ES-I3 (cell line): Measurements from ENCODE around the gene ZNF346.

Source experiments
- H3K36me3 ChIP-seq: 2 replicates; pipeline ENCODE4 v1.6.1; 2013; ENCODE audit warnings: mild to moderate bottlenecking, low read length, control low read depth, moderate library complexity; ENCODE audit not compliant: insufficient read depth
- H3K4me1 ChIP-seq: 2 replicates; pipeline ENCODE4 v1.6.1; 2013; ENCODE audit warnings: mild to moderate bottlenecking, control low read depth, low read length; ENCODE audit not compliant: insufficient read depth
- H3K9ac ChIP-seq: 2 replicates; pipeline ENCODE4 v1.6.1; 2013; ENCODE audit warnings: low read depth, mild to moderate bottlenecking, low read length, moderate library complexity
- H3K9me3 ChIP-seq: 2 replicates; pipeline ENCODE4 v1.6.1; 2013; ENCODE audit warnings: mild to moderate bottlenecking, low read length, moderate library complexity; ENCODE audit not compliant: control insufficient read depth, insufficient read depth

ZNF346 gene

GRCh38 chr5:177098470-177099141, 76.1 kb downstream of the ZNF346 start:
- Histone ChIP-seq H3K4me1 (peaks cover 15% of the 10 kb centered on the region; the same call in 1 of the 2 replicates), H3K9me3 (no peaks in the 10 kb centered on the region), H3K36me3 (no peaks in the 10 kb centered on the region), H3K9ac (no peak overlapping the region)

DNA sequence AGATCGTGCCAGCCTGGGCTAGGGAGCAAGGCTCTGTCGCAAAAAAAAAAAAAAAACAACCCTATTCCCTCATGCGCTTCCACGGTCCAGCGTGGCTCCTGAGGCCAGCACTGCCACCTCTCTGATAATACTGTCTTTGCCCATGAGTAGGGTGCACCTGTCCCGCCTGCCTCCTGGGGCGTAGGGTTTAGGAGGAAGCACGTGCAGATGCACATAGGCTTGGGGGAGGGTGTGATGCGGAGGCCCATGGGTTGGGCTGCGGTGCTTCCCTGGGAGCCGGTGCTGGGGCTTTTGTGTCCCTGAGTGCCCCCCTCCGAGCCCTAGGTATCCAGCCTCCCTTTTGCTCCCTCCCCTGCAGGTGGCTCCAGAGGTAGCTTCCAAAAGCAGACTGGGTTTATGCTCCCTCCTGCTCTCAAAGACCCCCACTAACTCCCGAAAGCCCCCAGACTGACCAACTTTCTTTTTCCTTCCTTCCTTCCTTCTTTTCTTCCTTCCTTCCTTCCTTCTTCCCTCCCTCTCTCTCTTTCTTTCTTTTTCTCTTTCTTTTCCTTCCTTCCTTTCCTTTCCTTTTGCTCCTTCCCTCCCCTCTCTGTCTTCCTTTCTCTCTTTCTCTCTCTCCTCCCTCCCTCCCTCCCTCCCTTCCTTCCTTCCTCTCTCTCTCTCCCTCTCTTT, 77.1 kb downstream of the ZNF346 start:
- Histone ChIP-seq H3K9me3 (no peaks in the 10 kb centered on the region), H3K4me1 (peaks cover 15% of the 10 kb centered on the region; the same call in 1 of the 2 replicates), H3K36me3 (no peaks in the 10 kb centered on the region), H3K9ac (no peak overlapping the region)

- Histone ChIP-seq H3K4me1 (peaks cover 21% of the 10 kb centered on the region; the same call in 1 of the 2 replicates), H3K9me3 (no peaks in the 10 kb centered on the region), H3K36me3 (no peaks in the 10 kb centered on the region), H3K9ac (no peak overlapping the region)
Observed at GRCh38 chr5:177100714-177101121, 78.2 kb downstream of the ZNF346 start.

GRCh38 chr5:177103523-177104253, 81.2 kb downstream of the ZNF346 start:
- Histone ChIP-seq H3K9ac (no peak overlapping the region), H3K9me3 (no peaks in the 10 kb centered on the region), H3K4me1 (peaks cover 22% of the 10 kb centered on the region; the same call in 1 of the 2 replicates), H3K36me3 (no peaks in the 10 kb centered on the region)

DNA sequence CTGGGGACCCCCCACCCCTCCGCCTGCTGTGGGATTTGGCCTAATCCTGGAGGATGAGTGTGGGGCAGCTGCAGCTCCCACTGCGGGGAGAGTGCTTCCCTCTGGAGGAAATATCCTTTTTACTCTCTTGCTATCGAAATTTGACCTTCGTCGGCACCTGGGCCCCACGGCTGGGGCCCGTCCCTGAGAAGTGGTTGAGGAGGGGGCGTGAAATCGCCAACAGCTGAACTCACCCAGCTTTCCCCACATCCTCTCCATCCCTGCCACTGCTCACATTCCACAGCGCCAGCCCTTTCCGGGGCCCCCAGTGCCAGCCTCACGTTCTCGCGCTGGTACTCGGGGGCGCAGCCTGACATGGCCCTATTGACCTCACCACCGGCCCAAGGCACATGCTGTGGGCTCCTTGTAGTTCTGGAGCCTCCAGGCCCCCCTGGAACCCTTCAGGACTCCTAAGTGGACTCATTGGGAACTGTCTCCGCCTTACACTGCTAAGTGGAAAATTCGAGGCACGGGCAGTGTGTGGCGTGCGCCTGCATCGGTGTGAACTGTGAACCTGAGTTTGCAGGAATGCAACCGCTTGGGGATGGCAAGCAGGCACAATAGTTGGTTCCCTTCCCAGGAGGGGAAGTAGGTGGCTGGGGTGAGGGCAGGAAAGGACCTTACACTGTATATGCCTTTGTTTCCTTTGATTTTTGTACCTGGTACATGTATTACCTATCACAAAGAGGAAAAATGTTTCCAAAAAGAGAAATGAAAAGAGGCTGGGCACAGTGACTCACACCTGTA, 83.4 kb downstream of the ZNF346 start:
- Histone ChIP-seq H3K36me3 (no peaks in the 10 kb centered on the region), H3K9ac (no peak overlapping the region), H3K9me3 (no peaks in the 10 kb centered on the region), H3K4me1 (peaks cover 9% of the 10 kb centered on the region; the same call in 1 of the 2 replicates)

- Histone ChIP-seq H3K36me3 (no peaks in the 10 kb centered on the region), H3K9me3 (no peaks in the 10 kb centered on the region), H3K4me1 (peaks cover 9% of the 10 kb centered on the region; the same call in 1 of the 2 replicates), H3K9ac (no peak overlapping the region)
Observed at GRCh38 chr5:177107159-177107558, 84.7 kb downstream of the ZNF346 start.

- Histone ChIP-seq H3K36me3 (no peaks in the 10 kb centered on the region), H3K9me3 (no peaks in the 10 kb centered on the region), H3K9ac (no peak overlapping the region), H3K4me1 (peaks cover 9% of the 10 kb centered on the region; the same call in 1 of the 2 replicates)
Observed at GRCh38 chr5:177109810-177110209, 87.3 kb downstream of the ZNF346 start.

- H3K36me3 ChIP-seq: no peaks in the 10 kb centered on the region
Observed at GRCh38 chr5:177111720-177112394, 89.4 kb downstream of the ZNF346 start.

DNA sequence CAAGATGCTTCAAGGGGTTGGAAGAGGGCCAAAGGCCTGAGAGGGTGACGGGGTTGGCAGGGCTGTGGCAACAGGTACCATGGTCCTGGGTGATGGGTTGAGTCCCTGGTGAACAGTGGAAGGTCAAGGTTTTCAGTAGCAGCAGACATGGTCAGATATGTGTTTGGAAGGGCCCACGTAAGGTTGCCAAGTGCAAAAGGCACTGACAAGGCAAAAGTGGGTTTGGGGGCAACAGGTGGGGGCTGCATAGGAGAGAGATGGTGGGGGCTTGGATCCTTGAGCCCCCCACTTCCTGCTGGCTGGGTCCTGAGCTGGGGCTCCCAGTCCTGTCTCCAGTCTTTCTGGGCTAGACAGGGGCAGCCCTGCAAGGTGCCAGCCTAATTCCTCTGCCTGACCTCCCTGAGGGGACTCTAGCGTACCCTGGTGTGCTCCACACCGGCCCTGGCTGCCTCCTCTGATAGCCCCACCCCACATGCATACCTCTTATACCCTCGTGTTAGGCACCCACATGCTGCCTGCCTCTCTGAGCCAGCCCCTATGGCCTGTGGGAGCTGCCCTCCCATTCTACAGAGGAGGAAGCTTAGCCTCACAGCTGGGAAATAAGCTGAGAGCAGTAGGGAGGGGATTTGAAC, 90.2 kb downstream of the ZNF346 start:
- no peak overlapping the region for H3K9ac ChIP-seq
- no peaks in the 10 kb centered on the region for H3K36me3 ChIP-seq
- H3K4me1 ChIP-seq: no peaks in the 10 kb centered on the region; the same call in 1 of the 2 replicates
- no peaks in the 10 kb centered on the region for H3K9me3 ChIP-seq

More at GRCh38 chr5:177111720-177112394, 89.4 kb downstream of the ZNF346 start:
- Histone ChIP-seq H3K9ac (no peak overlapping the region), H3K9me3 (no peaks in the 10 kb centered on the region), H3K4me1 (no peaks in the 10 kb centered on the region; the same call in 1 of the 2 replicates)

GRCh38 chr5:177113566-177114424, 91.3 kb downstream of the ZNF346 start:
- H3K9me3 ChIP-seq: no peaks in the 10 kb centered on the region
- no peaks in the 10 kb centered on the region; the same call in 1 of the 2 replicates for H3K4me1 ChIP-seq
- no peaks in the 10 kb centered on the region for H3K36me3 ChIP-seq
- no peak overlapping the region for H3K9ac ChIP-seq

DNA sequence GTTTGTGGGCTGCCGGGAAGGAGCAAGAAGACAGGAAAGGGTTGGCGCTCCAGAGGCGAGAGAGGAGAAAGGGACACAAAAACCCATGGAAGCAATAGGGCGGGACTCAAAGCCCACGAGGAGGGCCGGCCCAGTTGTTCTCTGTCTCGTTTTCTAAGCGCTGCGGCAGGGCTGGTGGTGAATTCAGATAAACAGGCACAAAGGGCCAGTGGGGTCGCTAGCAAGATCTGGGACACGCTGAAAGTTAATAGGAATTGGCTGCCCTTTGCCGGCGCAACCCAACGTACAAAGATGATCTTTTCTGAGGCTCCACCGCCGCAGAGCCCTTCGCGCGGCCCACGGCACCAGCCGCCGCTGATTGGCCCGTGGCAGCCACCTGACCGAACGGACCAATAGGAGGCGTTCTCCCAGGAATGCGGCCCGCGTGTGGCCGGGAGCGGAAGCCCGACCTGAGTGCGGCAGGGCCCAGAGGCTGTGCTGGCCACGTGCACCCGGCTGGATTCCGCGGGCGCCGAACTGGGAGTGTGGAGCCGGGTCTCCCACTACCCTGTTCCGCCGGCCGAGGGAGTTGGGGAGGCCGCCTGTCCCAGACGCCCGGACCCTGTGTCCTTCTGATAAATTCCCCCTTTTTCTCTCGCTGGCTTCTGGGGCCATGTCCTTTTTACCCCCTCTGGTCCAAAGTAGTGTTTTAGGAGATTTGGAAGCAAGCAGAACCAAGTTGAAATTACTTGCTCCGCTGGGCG, 94.3 kb downstream of the ZNF346 start:
- Histone ChIP-seq H3K4me1 (no peaks in the 10 kb centered on the region; the same call in 1 of the 2 replicates), H3K36me3 (no peaks in the 10 kb centered on the region), H3K9me3 (no peaks in the 10 kb centered on the region), H3K9ac (peak overlapping the region; percentile 11; the same call in 1 of the 2 replicates)

- Histone ChIP-seq H3K4me1 (no peaks in the 10 kb centered on the region; the same call in 1 of the 2 replicates), H3K36me3 (no peaks in the 10 kb centered on the region), H3K9me3 (no peaks in the 10 kb centered on the region), H3K9ac (no peak overlapping the region)
Observed at GRCh38 chr5:177117441-177118045, 95.0 kb downstream of the ZNF346 start.
